UCSD-AML1 (cell line): ENCODE results near the gene UTP4.
"Not testable (repeated sequence)": the region's sequence is repeated elsewhere in the genome, so short reads cannot be mapped to it uniquely, and the experiment has no call there.

Experiments used
- DNase-seq: peaks from one replicate; lab custom pipeline; 2025; ENCODE audit not compliant: unreplicated experiment; lab: John Stamatoyannopoulos, UW

The UTP4 gene

GRCh38 chr16:69109486-69110270 is 22.8 kb upstream of the UTP4 start:
- no peak for DNase-seq

- no peak for DNase-seq
Observed at GRCh38 chr16:69110406-69110805, 22.0 kb upstream of the UTP4 start.

- DNase-seq, result no peak
Observed at GRCh38 chr16:69111216-69111875, 21.1 kb upstream of the UTP4 start.

DNA sequence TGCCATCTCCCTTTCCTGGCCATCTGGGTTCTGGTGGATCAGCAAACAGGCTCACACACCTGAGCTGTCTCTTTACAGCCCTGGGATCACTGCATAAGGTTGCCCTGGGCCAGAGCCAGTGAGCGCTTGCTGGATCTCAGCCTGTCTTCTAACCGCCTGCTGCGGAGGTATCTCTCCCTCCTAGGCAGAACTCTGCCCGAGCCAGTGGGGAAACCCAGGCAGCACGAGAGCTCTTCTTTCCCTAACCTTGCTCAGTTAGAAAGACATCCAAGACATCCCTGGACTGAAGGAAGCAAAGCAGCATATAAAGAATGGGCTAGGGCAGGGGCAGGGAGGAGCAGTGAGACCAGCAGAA is 20.6 kb upstream of the UTP4 start:
- DNase-seq, result no peak

DNA sequence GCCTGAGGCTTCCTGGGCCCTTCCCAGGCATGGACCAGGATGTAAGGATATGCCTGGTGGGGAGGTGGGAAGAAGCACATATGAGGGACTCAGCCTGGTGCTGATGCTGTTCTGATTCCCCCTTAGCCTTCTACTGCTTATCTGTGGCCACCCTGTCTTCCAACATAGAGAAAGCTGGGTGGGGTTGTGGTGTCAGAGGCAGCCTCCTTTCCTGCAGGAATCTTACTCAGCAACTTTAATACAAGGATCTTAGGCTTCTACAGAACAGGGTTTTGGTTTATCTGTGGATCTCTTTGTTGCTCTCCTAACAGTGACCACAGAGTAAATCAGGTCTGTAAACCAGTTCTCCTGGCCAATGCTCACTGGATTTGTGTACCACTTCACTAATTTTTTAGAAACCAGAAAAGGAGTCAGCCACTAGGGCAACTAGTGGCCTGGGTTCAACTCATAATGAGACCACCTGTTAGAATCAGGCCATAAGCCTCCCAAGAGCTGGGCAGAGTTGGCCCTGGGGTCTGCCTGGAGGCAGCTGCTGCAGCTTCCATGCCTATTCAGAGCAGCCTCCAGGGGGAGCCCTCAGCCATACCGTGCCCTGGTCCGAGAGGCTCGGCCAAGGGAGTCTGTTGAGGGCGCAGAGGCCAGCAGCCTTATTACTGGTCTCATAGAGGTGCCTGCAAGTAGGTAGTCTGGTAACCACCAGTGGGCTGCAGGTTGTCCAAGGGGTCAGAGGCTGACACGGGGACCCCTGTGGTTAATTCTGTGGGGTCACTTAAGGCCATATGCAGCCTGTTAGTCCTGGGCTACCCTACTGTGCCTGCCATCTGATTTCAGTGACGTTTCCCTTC is 19.9 kb upstream of the UTP4 start:
- DNase-seq, result peak; percentile 54

DNA sequence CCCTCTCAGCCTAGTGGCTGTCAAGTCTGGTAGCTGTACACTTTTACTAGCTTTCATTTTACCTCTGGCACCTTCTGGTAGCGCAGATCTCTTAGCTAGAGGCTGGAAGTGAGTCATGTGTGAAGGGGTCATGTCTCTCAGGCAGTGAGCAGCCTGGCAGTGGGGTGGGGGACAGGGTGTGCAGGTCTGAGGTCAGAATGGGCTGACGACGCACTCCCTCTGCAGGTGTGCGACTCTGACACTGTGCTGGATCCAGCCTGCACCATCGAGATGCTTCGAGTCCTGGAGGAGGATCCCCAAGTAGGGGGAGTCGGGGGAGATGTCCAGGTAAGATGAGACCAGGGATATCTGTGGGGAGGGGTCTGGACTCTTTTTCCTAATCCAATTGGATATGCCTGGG is 19.2 kb upstream of the UTP4 start:
- DNase-seq, result no peak

DNA sequence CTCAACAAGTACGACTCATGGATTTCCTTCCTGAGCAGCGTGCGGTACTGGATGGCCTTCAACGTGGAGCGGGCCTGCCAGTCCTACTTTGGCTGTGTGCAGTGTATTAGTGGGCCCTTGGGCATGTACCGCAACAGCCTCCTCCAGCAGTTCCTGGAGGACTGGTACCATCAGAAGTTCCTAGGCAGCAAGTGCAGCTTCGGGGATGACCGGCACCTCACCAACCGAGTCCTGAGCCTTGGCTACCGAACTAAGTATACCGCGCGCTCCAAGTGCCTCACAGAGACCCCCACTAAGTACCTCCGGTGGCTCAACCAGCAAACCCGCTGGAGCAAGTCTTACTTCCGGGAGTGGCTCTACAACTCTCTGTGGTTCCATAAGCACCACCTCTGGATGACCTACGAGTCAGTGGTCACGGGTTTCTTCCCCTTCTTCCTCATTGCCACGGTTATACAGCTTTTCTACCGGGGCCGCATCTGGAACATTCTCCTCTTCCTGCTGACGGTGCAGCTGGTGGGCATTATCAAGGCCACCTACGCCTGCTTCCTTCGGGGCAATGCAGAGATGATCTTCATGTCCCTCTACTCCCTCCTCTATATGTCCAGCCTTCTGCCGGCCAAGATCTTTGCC is 18.0 kb upstream of the UTP4 start:
- no peak for DNase-seq

DNA sequence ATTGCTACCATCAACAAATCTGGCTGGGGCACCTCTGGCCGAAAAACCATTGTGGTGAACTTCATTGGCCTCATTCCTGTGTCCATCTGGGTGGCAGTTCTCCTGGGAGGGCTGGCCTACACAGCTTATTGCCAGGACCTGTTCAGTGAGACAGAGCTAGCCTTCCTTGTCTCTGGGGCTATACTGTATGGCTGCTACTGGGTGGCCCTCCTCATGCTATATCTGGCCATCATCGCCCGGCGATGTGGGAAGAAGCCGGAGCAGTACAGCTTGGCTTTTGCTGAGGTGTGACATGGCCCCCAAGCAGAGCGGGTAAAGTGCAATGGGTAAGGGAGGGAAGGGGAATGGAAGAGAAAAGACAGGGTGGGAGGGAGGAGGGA is 17.5 kb upstream of the UTP4 start:
- DNase-seq, result no peak

GRCh38 chr16:69115361-69115760 is 17.1 kb upstream of the UTP4 start:
- no peak for DNase-seq

DNA sequence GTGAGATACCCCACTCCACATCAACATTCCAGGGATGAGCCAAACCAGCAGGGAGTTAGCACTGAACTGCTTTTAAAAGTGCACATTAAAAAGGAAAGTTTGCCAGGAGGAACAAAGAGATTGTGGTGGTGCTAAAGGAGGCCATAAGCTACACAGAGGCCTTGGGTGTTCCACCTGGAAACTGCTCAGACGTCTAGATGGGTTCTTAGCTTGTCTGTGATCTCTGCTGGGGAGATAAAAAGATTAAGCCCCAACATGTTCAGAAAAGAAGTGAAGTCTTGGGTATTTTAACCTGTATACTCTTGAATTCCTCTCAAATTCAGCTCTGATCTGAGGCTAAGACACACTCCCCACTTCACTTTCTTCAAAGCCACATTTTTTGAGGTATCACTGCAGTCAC is 16.6 kb upstream of the UTP4 start:
- DNase-seq, result no peak

GRCh38 chr16:69116256-69116875 is 16.1 kb upstream of the UTP4 start:
- no peak for DNase-seq

- no peak for DNase-seq
Observed at GRCh38 chr16:69116906-69117305, 15.5 kb upstream of the UTP4 start.

DNA sequence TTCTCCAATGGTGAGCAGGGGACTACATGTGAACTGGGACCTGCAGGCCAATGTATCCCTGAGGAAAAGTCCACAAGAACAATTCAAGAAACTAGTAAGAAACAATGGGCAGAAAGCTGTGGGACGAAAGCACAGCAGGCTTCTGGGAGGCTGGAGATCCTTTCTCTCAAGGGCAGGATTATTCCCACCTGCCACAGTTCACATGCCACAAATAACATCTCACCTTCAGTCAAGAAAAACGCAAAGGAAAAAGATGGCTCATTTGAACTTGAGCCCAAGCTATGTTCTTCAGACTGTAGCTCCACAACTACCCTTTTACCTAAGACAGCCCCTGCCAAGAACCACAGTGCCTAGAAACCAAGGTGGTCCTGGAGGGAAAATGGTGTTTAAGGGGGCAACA is 14.0 kb upstream of the UTP4 start:
- DNase-seq, result no peak

DNA sequence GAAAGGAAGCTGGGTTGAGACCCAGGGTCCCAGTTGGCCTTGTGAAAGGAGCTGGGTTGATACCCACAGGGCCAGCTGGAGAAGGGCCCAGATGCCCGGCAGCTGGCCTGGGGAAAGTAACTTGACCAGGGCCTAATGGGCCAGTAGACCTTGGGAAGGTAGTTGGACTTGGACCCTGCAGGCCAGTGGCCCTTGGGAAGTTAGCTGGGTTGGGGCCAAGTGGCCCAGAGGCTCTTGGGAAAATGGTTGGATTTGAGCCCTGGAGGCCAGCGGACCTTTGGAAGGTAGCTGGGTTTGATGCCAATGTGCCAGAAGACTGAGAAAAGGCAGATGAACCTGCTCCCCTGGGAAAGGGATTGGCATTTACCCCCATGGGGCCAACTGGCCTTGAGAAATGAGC is 13.5 kb upstream of the UTP4 start:
- no peak for DNase-seq

- DNase-seq, result no peak
Observed at GRCh38 chr16:69119536-69119935, 12.9 kb upstream of the UTP4 start.

GRCh38 chr16:69120096-69120664 is 12.3 kb upstream of the UTP4 start:
- no peak for DNase-seq

DNA sequence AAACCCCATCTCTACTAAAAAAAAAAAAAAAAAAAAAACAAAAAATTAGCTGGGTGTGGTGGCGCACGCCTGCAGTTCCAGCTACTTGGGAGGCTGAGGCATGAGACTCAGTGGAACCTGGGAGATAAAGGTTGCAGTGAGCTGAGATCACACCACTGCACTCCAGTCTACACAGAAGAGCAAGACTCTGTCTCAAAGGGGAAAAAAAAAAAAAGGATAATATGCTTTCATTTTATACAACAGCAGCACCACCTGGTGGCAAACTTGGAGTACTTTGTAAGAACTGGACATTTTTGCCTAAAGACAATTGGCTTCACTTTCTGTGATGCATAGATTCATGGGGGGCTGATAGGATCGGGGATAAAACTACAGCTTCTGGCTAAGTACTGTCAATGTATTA is 8.5 kb upstream of the UTP4 start:
- DNase-seq, result no peak

DNA sequence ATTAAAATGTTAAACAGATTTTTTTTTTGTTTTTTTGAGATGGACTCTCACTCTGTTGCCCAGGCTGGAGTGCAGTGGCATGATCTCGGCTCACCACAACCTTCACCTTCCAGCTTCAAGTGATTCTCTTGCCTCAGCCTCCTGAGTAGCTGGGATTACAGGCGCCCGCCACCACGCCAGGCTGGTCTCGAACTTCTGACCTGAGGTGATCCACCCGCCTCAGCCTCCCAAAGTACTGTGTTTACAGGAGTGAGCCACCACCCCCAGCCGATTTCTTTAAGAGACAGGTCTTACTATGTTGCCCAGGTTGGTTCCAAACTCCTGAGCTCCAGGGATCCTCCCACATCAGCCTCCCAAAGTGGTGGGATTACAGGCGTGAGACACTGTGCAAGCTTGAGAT is 8.0 kb upstream of the UTP4 start:
- not testable (repeated sequence) for DNase-seq

GRCh38 chr16:69124961-69125360 is 7.5 kb upstream of the UTP4 start:
- DNase-seq, result not testable (repeated sequence)

DNA sequence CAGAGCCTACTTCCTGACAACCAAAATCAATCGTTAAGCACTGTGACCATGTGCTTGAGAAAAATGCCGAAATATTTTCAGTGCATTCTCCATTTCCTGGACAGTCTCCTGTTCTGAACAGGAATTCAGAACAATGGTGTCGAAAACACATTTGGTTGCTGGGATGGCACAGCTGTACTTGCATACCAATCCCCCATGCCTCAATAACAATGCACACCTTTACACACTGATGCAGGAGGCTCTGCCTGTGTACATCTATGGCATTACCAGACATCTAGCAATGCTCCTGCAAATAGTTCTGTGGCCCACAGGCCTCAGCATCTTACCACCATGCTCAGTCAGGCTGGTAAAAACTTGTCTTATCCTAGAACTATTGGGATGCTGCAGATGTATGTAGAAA is 6.2 kb upstream of the UTP4 start:
- no peak for DNase-seq

- DNase-seq, result not testable (repeated sequence)
Observed at GRCh38 chr16:69126801-69127200, 5.6 kb upstream of the UTP4 start.
